ENCODE results near the gene ALMS1.

- TF ChIP-seq CTCF (IDR thresholded peaks at IDR 0.05), result no peak
- TF ChIP-seq EP300 (IDR thresholded peaks at IDR 0.05), result peak in 1 of 2 donors; percentile 11
- no peak for TF ChIP-seq POLR2A (IDR thresholded peaks at IDR 0.05)
Measured at GRCh38 chr2:73418343-73418742, 32.7 kb downstream of the ALMS1 start.
